DMS 273 treated with DMSO at 0.1 percent for 48 hours (cell line): ENCODE measurements around the gene HCRTR1.

Experiments
- DNase-seq: peaks from one replicate; lab custom pipeline; 2025; lab: John Stamatoyannopoulos, UW

Gene HCRTR1

DNA sequence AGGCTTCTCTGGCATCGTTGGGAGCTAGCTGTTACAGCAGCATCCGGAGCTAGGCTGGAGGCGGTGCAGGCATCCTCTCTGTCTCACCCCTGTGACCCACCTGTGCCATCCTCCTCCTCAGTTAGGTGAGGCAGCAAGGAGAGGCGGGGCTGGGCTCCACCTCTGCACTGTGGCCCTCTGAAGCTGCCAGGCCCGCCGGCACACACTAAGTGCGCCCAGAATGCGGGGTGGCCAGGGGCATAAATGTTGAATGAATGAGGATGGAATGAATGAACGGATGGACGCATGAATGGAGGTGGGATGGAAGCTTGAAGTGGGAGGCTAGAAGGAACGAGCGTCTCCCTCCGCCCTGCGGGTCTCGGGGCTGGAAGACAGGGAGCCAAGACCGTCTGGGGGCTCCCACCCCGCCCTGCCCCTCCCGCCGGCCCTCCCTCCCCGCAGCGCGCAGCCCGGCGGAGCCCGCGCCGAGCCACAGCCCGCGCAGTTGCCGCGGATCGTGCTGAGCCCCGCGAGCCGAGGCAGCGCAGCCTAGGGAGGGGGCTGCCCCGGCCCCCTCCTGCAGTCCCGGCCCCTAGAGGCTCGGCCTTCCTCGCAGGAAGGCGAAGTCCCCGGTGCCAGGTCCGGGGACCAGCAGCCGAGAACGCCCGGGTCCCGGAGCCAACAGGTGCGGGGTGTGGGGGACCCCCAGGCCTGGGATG is at the start of gene HCRTR1:
Gene HCRTR1 (plus strand): TSS at position 472 of the 698 bp plus-strand sequence. CDS start 1,504 bp downstream, outside the sequence.
- no peak for DNase-seq

DNA sequence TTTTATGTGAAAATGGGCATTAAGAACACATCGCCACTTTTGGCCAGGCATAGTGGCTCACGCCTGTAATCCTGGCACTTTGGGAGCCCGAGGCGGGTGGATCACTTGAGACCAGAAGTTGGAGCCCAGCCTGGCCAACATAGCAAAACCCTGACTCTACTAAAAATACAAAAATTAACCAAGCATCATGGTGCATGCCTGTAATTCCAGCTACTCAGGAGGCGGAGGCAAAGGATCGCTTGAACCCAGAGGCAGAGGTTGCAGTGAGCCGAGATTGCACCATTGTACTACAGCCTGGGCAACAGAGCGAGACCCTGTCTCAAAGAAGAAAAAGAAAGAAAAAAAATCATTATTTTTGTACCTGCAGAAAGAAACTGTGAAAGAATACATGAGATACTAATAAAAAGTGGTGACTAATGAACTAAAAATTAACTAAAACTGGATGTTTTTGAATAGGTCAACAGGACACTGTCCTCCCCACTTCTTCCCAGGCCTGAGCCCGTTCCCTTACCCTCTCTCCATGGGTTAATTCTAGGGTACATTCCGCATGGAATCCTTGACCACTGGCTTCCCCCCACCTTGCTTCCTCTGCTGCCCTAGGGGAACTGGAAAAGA is 49.4 kb upstream of the HCRTR1 start:
- DNase-seq = no peak

GRCh38 chr1:31568895-31569595 is 48.4 kb upstream of the HCRTR1 start:
- no peak for DNase-seq

GRCh38 chr1:31569596-31570173 is 47.8 kb upstream of the HCRTR1 start:
- no peak for DNase-seq

DNA sequence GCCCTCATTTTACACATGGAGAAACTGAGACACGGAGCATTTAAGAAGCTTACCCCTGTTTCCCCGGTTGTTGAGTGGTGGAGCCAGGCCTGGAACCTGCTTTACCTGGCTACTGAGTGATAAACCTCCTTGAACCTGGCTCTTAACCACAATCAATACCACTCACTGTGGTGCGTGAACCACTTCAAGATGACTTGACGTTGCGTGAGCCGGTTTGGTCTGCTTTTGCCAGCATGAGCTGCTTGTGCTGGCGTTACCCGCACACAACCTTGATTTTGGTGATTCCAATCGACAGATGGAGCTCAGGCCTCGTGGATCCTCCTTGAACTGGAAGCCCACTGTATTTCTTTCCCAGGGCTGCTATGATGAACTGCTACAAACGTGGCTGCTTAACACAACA is 47.3 kb upstream of the HCRTR1 start:
- DNase-seq = no peak

- no peak for DNase-seq
These were observed 46.6 kb upstream of the HCRTR1 start for GRCh38 chr1:31570906-31571305.

GRCh38 chr1:31571340-31572295 is 45.9 kb upstream of the HCRTR1 start:
- DNase-seq = no peak

DNA sequence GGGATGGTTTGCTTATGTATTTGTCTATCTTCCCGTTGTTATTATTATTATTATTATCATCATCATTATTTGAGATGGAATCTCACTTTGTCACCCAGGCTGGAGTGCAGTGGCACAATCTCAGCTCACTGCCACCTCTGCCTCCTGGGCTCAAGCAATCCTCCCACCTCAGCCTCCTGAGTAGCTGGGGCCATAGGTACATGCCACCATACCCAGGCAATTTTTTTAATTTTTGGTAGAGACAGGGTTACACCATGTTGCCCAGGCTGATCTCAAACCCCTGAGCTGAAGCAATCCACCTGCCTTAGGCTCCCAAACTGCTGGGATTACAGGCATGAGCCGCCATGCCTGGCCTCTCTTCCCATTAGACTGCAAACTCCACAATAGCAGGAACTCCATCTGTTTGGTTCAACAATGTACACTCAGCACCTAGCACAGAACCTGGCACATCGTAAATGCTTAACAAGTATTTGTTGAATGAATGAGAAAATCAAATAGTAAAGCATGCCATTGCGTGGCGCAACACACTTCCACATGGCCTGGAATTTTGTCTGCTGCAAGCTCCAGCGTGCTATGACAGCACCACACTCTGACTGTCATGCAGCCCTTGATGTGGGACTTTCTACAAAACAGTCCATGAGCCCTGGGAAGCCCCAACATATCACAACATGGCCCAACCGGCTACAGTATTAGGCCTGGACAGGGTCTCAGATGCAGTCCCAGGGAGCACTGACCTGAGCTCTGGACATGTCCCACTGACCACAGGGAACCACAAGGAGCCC is 45.0 kb upstream of the HCRTR1 start:
- no peak for DNase-seq

DNA sequence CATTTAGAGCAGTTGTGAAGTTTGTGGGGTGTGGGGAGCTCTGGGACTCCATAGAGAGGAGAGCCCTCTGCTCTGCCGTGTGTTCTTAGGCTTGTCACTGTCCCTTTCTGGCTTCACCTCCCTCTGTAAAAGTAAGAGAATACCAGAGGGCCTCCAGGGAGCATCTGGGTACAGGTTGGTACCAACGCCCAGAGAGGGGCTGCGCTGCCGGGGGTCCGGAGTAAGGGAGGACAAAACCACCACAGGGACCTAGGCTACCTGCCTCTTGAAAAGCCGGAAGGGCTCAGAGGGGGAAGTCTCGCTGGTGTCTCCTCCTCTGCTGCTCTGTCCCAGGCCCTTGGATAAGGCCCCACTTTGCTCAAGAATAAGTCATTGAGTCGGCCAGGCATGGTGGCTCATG is 44.2 kb upstream of the HCRTR1 start:
- no peak for DNase-seq

- no peak for DNase-seq
These were observed 42.6 kb upstream of the HCRTR1 start for GRCh38 chr1:31574749-31575368.

GRCh38 chr1:31575369-31576140 is 41.9 kb upstream of the HCRTR1 start:
- no peak for DNase-seq

DNA sequence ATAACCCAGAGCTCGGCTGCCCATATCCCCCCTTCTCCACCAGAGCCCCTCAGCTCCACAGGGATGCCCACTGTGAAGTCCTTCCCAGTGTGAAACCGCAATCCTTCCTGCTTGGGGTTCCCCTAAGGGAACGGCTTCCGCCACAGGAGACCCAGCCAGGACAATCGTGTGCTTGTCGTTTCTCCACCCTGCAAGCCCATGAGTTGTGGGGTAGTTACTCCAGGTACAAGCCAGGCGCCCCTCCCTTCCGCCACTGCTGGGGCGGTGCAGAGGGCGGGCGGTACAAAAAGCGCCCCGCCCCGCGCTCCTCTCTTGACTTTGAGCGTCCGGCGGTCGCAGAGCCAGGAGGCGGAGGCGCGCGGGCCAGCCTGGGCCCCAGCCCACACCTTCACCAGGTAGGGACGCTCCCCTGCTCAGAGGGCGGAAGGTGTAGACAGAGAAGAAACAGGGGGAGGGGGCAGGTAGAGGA is 41.3 kb upstream of the HCRTR1 start, which contains the start of gene TINAGL1:
Gene TINAGL1 (plus strand): TSS at position 315 of the 469 bp plus-strand sequence. CDS start 634 bp downstream, outside the sequence.
- DNase-seq = no peak

DNA sequence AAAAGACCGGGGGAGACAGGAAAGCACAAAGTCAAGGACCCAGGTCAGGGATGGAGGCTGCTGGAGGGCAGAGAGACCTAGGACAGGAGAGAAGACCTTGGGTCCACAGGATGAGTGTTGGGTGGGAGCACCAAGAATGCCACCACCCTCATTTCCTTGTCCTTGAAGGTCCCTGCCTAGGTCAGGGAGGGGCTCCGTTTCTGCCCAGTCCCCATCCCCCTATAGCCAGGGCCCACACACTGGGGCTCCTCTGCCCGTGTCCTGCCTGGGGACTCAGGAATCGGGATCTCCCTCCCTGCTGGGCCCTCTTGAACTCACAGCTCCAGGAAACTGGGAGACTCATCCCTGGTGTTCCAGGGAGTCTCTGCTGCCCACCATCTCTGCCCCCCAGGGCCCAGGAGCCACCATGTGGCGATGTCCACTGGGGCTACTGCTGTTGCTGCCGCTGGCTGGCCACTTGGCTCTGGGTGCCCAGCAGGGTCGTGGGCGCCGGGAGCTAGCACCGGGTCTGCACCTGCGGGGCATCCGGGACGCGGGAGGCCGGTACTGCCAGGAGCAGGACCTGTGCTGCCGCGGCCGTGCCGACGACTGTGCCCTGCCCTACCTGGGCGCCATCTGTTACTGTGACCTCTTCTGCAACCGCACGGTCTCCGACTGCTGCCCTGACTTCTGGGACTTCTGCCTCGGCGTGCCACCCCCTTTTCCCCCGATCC is 40.6 kb upstream of the HCRTR1 start:
- no peak for DNase-seq

DNA sequence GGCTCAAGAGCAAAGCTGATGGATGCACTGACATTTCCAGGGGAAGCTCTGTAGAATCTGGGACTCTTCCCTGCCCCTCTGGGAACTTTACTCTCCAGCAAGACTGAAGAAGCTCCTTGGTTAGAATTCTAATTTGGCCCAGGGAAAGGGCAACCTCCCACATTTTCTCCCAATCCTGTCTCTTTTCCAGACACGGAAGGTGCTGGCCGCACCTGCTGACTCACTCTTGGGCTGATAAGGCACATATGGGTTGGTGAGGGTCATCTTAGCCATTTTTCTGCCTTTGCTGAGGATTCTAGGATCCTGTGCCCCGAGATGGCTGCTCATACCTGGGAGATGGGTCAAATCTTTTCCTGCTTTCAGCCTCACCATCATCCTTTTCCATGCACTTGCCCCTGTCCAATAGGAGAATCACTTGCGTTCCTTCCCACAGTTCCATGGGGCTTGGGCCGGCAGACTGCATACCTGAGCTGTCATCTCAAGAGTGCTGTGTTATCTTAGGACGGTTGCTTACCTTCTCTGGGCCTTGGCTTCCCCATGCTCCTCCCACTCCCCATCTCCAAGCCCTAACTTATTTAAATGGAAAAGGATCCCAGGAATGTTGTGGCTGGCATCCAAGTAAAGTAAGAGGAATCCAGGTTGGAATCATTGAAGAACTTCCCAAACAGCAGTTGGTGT is 39.8 kb upstream of the HCRTR1 start:
- DNase-seq = no peak

GRCh38 chr1:31579374-31579773 is 38.1 kb upstream of the HCRTR1 start:
- DNase-seq = no peak

DNA sequence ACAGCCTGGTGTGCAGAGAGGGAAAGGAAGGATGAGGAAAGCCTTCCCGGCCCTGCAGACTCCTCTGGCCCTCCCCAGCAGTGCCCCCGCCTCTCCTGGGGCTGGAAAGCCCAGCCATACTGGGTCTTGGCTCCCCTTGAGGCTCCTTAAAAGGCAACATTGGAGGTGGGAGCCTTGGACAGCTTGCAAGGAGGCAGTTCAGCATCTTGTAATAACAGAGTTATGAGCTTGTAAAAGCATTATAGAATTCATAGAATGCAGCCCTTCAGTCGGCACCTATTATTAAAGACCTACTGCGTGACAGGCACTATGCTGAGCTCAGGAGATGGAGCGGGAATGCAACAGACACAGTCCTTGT is 37.0 kb upstream of the HCRTR1 start:
- DNase-seq = no peak

DNA sequence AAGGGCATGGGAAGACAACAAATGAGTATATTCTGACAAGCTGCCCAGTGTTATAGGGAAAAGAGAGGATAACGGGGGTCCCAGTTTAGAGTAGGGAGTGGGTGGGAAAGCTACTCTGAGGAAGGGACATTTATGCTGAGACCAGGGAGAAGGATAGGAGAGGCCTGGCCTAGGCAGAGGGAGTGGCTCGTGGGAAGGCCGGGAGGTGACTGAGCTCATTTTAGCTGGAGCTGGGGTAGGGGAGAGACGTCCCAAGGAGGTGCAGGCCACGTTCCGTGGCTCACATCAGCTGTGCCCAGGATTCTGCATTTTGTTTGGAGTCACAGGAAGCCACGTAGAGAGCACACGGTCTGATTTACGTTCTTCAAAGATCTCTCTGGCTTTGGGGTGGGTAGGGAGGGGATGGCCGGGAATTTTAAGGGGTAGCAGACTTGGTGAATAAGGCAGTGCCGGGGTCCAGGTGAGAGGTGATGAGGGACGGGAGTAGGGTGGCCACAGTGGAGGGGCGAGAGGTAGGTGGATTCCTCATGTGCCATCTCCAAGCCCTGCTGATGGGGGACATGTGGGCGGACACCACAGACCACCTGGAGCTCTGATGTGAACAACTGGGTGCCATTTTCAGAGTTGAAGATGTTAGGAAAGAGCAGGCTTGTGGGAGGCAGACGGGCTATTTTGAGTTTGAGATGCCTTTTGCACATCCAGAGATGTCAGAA is 36.4 kb upstream of the HCRTR1 start:
- DNase-seq = no peak
